ENCODE results near the gene SKAP2.
"Not testable (repeated sequence)": the region's sequence is repeated elsewhere in the genome, so short reads cannot be mapped to it uniquely, and the experiment has no call there.

SKAP2 gene

GRCh38 chr7:26857506-26858240 is 6.7 kb downstream of the SKAP2 start:
- DNase-seq (ENCODE audit: low read depth) = no peak

DNA sequence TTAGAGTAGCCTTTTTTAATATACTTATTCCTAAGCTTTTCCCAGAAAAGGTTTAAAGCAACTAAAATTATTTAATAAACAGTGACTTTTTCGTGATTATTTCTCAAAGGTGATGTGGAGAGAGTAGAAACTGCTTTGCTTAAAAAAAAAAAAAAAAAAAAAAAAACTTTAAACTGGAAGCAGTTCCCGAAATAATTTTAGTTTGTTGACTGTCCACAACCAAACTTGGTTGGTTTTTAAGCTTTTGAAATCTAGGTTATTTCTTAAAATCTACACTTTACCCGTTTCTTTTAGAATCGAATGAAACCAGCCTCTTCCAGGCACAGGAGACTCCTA is 7.3 kb downstream of the SKAP2 start:
- no peak for DNase-seq (ENCODE audit: low read depth)

- DNase-seq (ENCODE audit: low read depth) = no peak
Measured at GRCh38 chr7:26856176-26856985, 8.0 kb downstream of the SKAP2 start.

DNA sequence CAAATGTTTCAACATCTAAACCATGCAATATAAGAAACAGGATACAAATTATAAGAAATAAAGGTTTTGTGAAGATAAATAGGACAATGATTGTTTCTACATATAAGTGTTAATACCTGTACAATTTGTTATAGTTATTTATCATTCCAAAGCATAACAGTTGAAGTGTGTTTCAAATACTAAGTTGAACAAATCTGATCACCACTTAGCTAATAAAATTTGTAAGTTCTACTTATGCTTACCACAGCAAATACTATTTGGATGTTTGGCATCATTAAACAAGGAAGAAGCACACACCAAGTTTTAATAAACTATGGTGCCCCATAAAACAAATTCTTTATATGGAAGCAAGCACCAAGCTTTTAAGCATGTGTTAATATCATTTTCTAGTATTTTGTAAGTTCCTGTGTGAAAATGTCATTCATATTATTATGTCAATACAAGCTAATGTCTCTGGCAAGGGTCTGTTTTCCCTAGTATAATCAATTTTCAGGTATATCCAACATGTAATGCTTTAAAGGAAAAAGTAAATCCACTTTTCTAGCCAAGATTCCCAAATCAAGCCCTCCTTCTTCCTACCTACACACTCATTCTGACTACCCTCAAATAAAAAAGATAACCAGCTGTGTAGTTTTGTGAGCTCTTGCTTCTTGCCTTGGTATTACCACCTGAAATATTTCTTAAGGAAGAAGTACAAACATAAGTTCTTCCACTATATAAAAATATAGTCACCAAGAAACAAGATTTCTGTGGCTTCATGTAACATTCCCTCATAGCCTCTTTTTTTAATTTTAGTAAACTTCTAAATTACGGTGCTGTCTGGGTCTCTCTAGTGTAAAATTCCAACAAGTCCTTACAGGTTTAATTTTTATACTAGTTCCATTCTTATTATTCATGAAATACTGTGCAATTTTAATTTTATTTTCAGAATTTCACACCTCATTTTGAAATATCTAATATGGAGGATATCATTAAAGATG is 9.2 kb downstream of the SKAP2 start:
- DNase-seq (ENCODE audit: low read depth) = no peak

DNA sequence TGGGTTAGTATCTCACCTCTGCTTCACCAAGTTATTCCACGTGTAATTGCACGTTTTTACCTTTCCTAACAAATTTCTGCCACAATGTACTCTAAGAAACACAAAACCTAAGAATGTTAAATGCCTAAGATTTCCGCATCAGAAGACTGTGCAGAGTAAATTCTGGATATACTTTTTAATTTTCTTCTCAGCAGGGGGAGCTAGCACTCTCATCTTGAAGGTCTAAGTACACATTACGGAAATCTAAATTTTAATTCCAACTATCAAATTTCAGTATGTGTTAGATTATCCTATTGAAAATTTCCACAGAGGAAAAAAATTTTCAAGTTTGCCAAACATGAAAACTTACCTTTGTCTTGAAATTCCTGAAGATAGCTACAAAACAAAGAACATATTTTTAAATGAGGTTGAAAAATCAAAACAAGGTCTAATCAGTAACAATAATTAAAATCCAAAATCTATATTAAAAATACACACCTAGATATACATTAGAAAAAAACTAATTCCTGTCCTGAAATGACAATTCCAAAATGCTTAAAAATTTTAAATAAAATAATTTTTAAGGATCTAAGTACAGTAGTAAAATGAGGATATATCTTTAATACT is 10.5 kb downstream of the SKAP2 start:
- no peak for DNase-seq (ENCODE audit: low read depth)

DNA sequence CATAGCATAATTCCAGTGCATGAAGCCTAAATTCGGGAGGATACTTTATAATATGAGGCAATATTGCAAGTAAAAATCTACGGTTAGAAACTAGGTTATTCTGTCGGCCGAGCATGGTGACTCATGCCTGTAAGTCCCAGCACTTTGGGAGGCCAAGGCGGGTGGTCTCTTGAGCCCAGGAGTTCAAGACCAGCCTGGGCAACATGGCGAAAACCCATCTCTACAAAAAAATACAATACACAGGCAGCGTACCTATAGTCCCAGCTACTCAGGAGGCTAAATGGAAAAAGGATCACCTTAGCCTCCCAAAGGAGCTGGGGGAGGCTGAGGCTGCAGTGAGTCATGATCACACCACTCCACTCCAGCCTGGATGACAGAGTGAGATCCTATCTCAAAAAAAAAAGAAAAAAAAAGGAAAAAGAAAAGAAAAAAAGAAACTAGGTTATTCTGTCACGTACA is 14.2 kb downstream of the SKAP2 start:
- no peak for DNase-seq (ENCODE audit: low read depth)

DNA sequence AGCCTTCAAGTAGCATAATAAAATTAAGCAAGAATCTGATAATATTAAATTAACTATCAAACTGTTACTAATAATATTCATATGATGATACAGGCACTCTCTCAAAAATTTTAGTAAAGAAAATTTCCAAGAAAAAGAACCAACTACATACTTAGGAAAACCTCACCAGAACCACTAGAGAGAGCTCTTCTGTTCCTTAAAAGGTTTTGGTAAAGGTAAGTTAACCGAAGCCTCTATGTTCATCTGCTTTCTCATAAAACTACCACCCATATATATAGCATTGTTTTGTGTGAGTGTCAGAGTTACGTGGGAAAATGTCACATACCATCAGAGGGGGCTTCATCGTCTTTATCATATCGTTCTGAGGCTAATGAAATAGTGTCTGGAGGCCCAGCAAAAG is 20.7 kb downstream of the SKAP2 start:
- DNase-seq (ENCODE audit: low read depth) = no peak

- DNase-seq (ENCODE audit: low read depth) = no peak
Measured at GRCh38 chr7:26842897-26843296, 21.5 kb downstream of the SKAP2 start.

- no peak for DNase-seq (ENCODE audit: low read depth)
Measured at GRCh38 chr7:26841003-26841739, 23.2 kb downstream of the SKAP2 start.

DNA sequence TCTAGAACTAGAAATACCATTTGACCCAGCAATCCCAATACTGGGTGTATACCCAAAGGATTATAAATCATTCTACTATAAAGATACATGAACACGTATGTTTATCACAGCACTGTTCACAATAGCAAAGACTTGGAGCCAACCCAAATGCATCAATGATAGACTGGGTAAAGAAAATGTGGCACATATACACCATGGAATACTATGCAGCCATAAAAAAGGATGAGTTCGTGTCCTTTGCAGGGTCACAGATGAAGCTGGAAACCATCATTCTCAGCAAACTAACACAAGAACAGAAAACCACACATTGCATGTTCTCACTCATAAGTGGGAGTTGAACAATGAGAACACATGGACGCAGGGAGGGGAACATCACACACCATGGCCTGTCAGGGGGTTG is 27.6 kb downstream of the SKAP2 start:
- DNase-seq (ENCODE audit: low read depth) = not testable (repeated sequence)

DNA sequence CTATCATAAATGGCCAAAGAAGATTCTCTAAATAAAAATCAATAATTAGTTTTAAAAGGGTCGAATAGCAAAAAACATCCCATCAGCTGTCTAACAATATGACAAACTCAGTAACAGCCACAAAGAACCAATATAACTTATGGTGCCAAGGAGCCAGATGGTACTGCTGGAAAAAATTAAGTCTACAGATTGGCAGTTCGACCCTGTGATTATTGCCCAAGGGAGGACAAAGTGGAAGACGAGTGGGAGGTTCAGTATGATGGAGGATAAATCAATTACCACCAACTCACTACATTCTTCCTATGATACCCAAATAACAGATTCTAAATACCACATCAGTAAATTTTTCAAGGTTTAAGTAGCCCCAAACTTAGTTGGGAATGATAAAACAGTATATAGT is 49.0 kb downstream of the SKAP2 start:
- DNase-seq (ENCODE audit: low read depth) = no peak

- DNase-seq (ENCODE audit: low read depth) = no peak
Measured at GRCh38 chr7:26813432-26813831, 51.0 kb downstream of the SKAP2 start.

GRCh38 chr7:26794541-26794940 is 69.8 kb downstream of the SKAP2 start:
- DNase-seq (ENCODE audit: low read depth) = no peak

DNA sequence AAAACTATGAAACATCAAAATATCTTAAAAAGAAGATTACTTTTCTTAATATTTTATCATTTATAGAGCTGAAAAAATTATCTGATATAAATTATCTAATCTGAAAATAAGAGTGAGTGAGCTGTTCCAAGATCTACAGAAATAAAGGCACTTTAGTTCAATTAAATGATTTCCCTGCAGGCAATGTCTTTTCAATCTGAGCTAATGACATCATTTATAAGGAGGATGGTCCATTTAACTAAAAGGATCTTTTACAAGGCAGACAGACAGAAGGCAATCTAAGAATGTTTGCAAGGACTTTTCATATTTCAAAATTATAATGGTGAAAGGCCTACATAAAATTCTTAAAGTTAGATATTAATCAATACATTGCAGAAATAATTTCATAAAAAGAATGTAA is 71.8 kb downstream of the SKAP2 start:
- DNase-seq (ENCODE audit: low read depth) = no peak

DNA sequence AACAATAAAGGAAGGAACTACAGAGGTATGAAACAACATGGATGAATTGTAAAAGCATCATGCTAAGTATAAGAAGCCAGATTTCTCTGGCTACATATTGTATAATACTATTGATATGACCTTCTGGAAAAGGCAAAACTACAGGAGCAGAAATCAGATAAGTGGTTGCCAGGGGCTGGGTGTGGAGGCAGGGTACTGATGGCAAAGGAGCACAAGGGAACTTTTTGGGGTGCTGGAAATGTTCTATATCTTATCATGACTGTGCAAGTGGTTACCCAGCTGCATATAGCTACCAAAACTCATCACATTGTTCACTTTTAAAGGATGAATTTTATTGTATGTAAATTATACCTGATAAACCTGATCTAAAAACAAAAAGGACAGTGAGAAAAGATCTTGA is 72.4 kb downstream of the SKAP2 start:
- no peak for DNase-seq (ENCODE audit: low read depth)

- DNase-seq (ENCODE audit: low read depth) = no peak
Measured at GRCh38 chr7:26789481-26790184, 74.8 kb downstream of the SKAP2 start.

GRCh38 chr7:26787701-26788100 is 76.7 kb downstream of the SKAP2 start:
- no peak for DNase-seq (ENCODE audit: low read depth)

DNA sequence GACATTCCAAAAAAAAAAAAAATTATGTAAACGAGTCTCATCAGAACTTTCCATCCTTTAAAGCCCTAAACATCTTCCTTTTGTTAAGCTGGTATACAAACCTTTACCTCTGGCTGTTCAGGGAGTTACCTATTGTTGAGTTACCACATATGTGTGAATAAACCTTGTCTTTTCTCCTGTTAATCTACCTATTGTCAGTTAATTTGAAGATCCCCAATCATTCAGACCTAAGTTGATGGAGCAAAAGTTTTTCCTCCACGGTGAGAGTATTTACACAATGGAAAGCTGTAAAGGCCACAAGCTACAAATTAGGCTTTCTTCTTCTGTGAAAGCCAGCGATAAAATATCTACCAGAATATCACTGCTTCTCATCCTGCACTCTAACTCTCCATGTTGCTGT is 80.3 kb downstream of the SKAP2 start:
- no peak for DNase-seq (ENCODE audit: low read depth)

- no peak for DNase-seq (ENCODE audit: low read depth)
Measured at GRCh38 chr7:26782501-26782900, 81.9 kb downstream of the SKAP2 start.

DNA sequence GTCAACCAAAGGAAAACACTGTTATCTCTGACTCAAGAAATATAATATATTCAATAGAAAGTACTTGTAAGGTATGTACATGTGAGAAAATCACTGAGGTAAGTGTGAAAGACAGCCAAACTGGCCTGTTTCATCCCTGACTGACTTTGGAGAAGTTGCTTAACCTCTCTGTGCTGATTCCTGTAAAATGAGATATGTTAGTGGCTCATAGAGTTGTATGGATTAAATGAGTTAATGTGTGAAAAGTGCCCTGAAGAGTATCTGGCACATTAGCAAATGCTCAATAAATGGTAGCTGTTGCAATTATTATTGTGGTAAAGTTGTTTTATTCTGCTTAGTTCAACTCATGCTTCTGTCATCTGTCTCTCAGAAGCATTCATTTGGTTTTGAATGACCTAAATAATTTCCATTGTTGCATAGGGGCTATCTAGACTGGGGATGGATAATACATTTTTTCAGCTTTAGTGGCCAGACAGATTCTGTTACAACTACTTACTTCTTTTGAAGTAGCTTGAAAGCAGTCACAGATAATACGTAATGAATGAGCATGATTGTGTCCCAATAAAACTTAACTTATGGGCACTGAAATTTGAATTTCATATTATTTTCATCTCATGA is 84.3 kb downstream of the SKAP2 start:
- DNase-seq (ENCODE audit: low read depth) = no peak

All from non-pigmented ciliary epithelial cell (primary cell).